HG03095 (cell line): ENCODE data around the gene PSTPIP2.
A peak's percentile ranks its signal among the peaks of the same experiment; 100 is the strongest.
"Not testable (repeated sequence)": the region's sequence is repeated elsewhere in the genome, so short reads cannot be mapped to it uniquely, and the experiment has no call there.

ENCODE experiments used
- ATAC-seq: cut with Tn5 transposase; IDR thresholded peaks from one replicate; pipeline ENCODE4 v1.9.1; 2021; ENCODE audit warnings: moderate library complexity; ENCODE audit not compliant: unreplicated experiment

PSTPIP2 gene, protein sequence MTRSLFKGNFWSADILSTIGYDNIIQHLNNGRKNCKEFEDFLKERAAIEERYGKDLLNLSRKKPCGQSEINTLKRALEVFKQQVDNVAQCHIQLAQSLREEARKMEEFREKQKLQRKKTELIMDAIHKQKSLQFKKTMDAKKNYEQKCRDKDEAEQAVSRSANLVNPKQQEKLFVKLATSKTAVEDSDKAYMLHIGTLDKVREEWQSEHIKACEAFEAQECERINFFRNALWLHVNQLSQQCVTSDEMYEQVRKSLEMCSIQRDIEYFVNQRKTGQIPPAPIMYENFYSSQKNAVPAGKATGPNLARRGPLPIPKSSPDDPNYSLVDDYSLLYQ

DNA sequence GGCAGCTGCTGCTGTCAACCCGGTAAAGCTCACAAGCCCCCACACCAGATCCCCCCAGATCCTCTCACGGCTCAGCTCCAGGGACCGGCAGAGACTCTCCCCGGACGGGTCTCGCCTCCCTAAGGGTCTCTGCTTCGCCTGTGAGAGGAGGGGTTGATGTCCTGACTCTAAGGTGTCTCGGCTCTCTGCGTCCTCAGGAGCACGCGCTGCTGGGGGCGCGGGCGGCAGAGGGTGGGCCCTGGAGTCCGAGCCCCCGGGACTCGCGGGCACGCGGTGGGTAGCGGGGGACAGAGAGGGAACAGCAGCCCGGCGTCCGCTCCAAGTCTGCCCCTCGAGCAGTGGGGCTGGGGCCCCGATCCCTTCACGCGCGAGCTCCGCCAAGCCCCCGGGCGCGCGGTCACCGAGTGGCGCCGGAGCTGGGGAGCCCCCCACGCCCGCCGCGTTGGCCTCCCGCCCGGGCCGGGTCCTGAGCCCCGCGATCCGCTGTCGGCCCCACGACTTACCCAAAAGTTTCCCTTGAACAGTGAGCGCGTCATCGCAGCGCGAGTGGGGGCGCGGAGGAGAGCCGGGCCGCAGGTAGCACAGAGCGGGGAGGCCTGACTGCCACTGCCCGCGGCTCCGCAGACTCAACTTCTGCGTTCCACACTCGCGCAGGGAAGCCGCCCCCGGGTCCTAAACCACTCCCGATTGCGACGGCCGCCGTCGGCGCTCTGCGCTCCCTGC is at the start of gene PSTPIP2:
Gene PSTPIP2 (minus strand): TSS at position 608 of the 723 bp plus-strand sequence. CDS start 72 bp downstream, at position 536.
- ATAC-seq: peak; percentile 60

DNA sequence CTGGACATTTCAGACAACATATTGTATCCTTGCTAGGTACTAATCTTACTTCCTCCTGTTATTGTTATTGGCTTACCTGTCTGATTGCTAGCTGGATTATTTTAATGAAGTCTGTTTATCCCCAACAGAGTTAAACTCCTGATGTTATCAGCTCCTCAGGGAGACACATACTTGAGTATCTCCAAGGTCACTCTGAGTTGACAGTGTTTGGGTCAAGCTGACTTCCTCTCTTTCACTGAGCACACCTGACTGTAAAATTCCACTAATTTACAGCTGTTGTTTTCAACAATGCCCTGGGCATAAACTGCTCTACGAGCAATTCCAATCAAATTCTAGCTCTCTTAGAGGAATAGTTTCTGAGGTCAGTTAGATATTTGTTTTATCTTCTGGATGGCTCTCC is 41.7 kb upstream of the PSTPIP2 start:
- ATAC-seq: no peak

DNA sequence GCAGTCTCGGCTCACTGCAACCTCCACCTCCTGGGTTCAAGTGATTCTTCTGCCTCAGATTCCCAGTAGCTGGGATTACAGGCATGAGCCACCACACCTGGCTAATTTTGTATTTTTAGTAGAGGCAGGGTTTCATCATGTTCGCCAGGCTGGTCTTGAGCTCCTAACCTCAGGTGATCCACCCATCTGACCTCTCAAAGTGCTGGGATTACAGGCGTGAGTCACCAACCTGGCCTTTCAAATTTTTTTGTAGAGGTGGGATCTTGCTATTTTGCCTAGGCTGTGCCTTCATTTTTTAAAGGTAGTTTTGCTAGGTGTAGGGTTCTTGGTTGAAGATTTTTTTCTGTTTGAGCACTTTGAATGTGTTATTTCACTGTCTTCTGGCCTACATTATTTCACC is 38.3 kb upstream of the PSTPIP2 start:
- ATAC-seq: no peak

DNA sequence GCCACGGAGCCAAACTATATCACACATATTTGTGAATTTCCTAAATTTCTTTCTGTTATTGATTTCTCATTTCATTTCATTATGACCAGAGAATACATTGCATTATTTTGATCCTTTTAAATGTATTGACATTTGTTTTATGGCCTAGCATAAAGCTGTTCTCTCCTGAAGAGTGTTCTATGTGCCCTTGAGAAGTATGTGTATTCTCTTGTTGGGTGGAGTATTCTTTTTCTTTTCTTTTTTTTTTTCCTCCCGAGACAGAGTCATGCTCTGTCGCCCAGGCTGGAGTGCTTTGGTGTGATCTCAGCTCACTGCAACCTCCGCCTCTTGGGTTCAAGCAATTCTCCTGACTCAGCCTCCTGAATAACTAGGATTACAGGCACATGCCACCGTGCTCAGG is 37.3 kb upstream of the PSTPIP2 start:
- no peak for ATAC-seq

- peak; percentile 94 for ATAC-seq
Observed at GRCh38 chr18:46104128-46104911, 32.3 kb upstream of the PSTPIP2 start, which contains the start of gene HAUS1. TSS of gene HAUS1 (plus strand) at chr18:46104385. CDS start at chr18:46104412, 27 bp downstream.

- no peak for ATAC-seq
Observed at GRCh38 chr18:46099463-46099862, 27.4 kb upstream of the PSTPIP2 start.

- no peak for ATAC-seq
Observed at GRCh38 chr18:46098616-46098933, 26.5 kb upstream of the PSTPIP2 start.

DNA sequence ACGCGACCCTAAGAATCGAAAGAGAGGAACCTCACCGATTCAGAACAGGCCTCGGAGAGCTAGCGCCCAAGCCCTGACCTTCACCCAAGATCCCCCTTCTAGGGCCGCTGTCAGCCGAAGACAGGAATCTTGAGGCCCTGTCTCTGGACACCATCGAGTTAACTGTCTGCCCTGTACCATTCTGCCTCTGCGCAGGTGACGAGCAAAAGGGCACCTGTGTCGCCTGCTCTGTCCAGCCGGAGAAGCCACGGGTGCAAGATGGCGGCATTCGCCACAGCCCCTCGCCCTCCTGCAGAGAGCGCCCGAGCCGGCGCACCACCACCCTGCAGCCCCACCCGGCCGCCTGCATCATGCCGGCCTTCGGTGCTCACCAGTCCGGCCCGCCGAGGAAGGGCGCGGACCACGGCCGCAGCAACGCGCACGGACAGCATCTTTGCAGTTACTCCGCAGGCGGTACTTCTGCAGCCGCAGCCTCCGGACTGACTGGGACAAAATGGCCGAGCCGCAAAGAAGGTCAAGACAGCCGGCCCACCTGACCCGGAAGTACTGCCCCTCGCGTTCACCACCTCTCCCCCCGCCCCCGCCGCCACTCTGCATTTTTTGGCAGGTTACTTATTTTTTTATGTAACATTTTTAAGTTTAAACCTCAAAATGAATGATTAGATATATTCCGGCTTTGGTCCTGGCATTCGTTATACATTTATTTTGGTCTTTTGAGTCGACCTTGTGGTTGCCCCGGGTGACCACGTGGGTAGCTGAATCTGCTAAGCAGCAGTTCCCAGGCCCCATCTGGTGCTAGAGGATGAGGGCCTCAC is 25.9 kb upstream of the PSTPIP2 start, which contains the start of gene ATP5F1A:
Gene ATP5F1A (minus strand): TSS at position 496 of the 815 bp plus-strand sequence. CDS start 65 bp downstream, at position 431.
- peak; percentile 74 for ATAC-seq

GRCh38 chr18:46097431-46097800 is 25.4 kb upstream of the PSTPIP2 start:
- peak; percentile 28 for ATAC-seq

DNA sequence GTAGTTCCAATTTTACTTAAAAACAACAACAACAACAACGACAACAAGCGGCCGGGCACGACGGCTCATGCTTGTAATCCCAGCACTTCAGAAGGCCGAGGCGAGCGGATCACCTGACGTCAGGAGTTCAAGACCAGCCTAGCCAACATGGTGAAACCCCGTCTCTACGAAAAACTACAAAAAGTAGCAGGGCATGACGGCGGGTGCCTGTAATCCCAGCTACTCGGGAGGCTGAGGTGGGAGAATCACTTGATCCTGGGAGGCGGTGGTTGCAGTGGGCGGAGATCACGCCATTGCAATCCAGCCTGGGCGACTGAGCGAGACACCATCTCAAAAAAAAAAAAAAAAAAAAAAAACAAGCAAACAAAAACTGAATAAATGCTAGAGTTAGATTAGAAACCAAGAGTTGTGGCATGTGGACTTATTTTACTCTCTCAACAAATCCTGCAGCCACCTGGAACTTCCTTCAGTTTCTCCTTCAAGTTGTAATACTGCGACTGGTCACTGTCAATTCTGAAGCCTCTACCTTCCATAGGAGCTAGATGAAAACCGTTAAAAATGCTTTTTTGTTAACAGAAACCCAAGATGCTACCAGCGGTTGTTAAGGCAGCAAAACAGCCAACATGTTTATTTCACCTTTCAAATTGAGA is 24.7 kb upstream of the PSTPIP2 start:
- no peak for ATAC-seq

GRCh38 chr18:46095532-46095931 is 23.5 kb upstream of the PSTPIP2 start:
- ATAC-seq: no peak

DNA sequence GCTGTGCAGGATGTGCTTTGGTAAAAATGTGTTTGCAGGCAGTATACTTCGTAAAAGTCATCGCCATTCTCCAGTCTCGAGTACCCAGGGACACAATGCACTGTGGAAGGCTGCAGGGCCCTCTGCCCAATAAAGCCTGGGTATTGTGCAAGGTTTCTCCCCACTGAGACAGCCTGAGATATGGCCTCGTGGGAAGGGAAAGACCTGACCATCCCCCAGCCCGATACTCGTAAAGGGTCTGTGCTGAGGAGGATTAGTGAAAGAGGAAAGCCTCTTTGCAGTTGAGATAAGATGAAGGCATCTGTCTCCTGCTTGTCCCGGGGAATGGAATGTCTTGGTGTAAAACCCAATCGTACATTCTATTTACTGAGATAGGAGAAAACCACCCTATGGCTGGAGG is 16.4 kb upstream of the PSTPIP2 start:
- not testable (repeated sequence) for ATAC-seq

GRCh38 chr18:46084431-46084830 is 12.4 kb upstream of the PSTPIP2 start:
- ATAC-seq: no peak

DNA sequence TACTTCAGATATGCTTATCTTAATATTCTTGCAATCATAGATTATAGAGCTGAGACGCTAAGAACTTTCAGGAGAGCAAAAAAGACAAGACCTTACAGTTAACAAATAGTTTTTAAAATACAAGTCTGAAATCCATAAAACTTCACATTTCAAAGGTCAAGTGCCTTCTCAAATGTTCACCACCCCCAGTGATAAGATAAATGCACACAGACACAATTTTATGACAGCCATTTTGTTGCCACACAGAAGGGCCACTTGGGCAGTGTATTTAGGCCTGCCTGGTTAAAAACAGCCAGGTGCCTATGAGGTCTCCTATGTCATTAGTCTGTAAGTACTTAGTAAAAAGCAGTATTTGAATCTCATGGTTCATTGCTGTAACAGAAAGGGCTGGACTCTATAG is 8.1 kb upstream of the PSTPIP2 start:
- ATAC-seq: no peak

DNA sequence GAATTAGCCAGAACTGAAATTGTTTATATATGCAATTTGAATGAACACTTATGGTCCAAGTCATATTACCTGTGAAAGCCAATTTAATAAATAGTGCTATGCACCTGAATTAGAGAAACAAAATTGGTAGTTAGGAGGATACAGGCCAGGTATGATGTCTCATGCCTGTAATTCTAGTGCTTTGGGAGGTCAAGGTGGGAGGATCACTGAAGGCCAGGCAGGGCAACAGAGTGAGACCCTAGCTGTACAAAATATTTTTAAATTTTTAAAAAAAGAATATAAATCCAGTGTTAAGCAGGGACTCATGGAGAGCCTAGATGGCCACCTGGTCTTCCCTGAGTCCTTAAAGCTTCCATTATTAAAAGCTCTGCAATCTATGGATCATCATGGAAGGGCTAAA is 7.3 kb upstream of the PSTPIP2 start:
- ATAC-seq: no peak

- no peak for ATAC-seq
Observed at GRCh38 chr18:46073474-46074331, 1.6 kb upstream of the PSTPIP2 start.

- ATAC-seq: no peak
Observed at GRCh38 chr18:46072959-46073358, 899 bp upstream of the PSTPIP2 start.

DNA sequence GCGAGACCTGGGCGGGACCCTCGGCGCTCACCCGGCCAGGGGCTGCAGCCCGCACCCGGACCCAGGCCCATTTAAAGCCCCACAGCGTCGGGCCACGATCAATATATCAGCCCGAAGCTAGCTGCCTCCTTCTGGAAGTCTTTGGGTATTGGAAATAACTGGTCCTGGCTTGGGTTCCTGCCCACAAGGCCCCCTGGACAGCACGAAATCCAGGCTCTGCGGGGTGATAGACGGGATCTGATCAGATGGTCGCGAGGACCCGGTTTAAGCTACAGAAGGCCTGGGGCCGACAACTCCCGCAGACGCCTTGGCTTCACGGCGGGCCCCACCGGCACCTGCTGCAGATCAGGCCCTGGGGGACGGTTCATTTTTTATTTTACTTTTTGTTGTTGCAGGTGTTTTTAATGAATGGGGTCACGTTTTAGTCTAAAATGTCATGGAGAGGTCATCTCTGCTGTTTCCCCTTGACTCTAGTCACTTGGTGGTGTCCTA is 362 bp upstream of the PSTPIP2 start:
- no peak for ATAC-seq
